ENCODE results near the gene ABHD15.
A peak's percentile ranks its signal among the peaks of the same experiment; 100 is the strongest.

ABHD15 gene

DNA sequence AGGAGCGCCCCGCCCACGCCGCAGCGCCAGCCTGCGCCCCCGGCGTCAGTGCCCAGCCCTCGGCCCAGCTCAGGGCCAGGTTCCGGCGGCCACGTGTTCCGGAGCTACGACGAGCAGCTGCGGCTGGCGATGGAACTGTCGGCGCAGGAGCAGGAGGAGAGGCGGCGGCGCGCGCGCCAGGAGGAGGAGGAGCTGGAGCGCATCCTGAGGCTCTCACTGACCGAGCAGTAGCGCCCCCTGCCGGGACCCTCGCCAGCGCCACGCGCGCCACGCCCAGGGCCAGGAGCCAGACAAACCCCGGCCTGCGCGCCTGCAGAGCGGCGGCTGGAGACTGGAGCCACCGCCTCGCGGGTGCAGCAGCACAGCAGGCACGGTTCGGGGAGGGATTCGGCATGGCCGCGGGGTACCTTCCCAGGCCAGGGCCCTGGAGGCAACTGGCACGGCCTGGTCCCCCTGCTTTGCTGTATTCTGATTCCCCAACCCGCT is 46.6 kb upstream of the ABHD15 start:
- TF ChIP-seq, protein P1, sequence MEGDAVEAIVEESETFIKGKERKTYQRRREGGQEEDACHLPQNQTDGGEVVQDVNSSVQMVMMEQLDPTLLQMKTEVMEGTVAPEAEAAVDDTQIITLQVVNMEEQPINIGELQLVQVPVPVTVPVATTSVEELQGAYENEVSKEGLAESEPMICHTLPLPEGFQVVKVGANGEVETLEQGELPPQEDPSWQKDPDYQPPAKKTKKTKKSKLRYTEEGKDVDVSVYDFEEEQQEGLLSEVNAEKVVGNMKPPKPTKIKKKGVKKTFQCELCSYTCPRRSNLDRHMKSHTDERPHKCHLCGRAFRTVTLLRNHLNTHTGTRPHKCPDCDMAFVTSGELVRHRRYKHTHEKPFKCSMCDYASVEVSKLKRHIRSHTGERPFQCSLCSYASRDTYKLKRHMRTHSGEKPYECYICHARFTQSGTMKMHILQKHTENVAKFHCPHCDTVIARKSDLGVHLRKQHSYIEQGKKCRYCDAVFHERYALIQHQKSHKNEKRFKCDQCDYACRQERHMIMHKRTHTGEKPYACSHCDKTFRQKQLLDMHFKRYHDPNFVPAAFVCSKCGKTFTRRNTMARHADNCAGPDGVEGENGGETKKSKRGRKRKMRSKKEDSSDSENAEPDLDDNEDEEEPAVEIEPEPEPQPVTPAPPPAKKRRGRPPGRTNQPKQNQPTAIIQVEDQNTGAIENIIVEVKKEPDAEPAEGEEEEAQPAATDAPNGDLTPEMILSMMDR (IDR thresholded peaks at IDR 0.05; ENCODE audit: control extremely low read depth, extremely low read depth, low read depth, missing control alignments), result peak; percentile 93
- peak; percentile 85 for DNase-seq (ENCODE audit: extremely low spot score)
- ChIA-PET CTCF (interaction anchor here (0.6 to 6.1 kb wide), 17 partner anchors 9 to 243 kb away, joined by 3 to 172 read pairs (median 4); partner anchors contain the start of genes ABHD15, ANKRD13B and GIT1), POLR2A (interaction anchor here (0.6 kb wide), 2 partner anchors 260 to 339 kb away, joined by 3 to 10 read pairs; no protein-coding TSS in a partner anchor)

DNA sequence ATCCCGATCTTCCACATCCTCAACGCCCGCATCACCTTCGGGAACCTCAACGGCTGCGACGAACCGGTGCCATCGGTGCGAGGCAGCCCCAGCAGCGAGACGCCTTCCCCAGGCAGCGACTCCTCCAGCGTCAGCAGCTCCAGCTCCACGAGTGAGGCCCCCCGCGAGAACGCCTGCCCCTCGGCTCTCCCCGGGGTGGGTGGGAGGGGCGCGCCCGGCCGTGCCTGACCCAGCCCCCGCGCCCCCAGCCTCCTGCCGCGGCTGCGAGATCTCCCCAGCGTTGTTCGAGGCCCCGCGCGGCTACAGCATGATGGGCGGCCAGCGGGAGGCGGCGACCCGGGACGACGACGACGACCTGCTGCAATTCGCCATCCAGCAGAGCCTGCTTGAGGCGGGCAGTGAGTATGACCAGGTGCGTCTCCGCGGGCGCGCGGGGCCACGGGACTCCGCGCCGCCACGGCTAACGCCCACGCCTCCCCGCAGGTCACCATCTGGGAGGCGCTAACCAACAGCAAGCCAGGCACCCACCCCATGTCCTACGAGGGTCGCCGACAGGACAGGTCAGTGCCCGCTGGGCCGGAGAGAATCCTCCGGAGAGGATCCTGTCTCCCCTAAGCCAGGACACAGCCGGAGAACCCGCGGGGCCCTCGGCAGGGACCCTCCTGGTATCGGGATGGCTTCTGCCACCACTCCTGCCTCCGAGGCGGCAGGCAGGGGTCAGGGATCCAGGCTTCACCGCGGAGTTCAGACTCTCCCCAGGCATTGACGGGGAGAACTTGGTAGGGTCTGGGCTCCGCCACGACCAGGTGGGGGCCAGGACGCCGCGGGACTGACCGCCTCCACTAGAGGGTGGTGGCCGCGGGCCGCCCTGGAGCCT is 45.8 kb upstream of the ABHD15 start:
- ChIA-PET POLR2A (no interaction called here), CTCF (interaction anchor here (0.6 to 6.1 kb wide), 20 partner anchors 9 to 319 kb away, joined by 3 to 172 read pairs (median 4); partner anchors contain the start of genes ABHD15, ANKRD13B and GIT1)
- no peak for DNase-seq (ENCODE audit: extremely low spot score)
- TF ChIP-seq, protein P1 (IDR thresholded peaks at IDR 0.05; ENCODE audit: control extremely low read depth, extremely low read depth, low read depth, missing control alignments), result no peak

DNA sequence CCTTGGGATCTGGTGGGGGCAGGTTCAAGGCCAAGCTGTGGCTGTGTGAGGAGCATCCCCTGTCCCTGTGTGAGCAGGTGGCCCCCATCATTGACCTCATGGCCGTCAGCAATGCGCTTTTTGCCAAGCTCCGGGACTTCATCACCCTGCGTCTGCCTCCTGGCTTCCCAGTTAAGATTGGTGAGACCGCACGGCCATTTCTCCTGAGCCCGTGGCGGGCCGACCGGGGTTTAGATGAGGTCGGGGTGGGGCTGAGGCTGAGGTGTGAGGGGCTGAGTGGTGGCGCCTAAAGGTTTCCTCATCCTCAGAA is 45.2 kb upstream of the ABHD15 start:
- CTCF ChIA-PET, result interaction anchor here (1.1 to 3.2 kb wide), 4 partner anchors 19 to 319 kb away, joined by 3 to 48 read pairs (median 6); partner anchors contain the start of gene ANKRD13B
- POLR2A ChIA-PET, result no interaction called here
- no peak for DNase-seq (ENCODE audit: extremely low spot score)
- TF ChIP-seq, protein P1 (IDR thresholded peaks at IDR 0.05; ENCODE audit: control extremely low read depth, extremely low read depth, low read depth, missing control alignments), result no peak

DNA sequence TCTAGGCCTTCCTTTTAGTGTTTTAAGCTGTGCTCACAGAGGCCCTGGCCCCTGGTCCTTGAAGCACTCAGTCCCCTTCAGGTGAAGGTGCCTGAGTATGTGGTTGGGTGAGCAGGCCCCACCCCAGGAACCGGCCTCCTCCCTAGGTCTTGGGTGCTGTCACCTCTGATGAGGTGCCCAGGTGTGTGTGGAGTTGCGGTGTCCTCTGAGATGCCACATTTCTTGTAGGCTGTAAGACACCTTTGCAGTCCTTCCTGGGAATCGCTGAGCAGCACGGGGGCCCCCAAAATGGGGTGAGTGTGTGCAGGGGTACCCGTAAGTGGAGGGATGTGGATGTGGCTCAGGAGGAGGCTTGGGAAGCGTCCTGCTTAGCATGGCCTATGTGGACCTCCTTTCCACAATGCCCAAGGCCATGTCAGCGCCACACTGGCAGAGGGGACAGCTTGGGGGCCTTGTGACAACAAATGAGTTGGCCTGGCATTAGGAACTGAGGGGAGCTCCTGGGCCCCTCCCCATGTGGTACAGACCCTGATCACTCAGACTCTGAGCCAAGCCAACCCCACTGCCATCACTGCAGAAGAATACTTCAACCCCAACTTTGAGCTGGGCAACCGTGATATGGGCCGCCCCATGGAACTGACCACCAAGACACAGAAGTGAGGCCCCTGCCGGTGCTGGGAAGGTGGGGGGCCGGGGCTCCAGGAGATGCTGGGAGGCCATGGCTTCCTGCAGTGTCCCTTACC is 44.7 kb upstream of the ABHD15 start:
- TF ChIP-seq, protein P1 (IDR thresholded peaks at IDR 0.05; ENCODE audit: control extremely low read depth, extremely low read depth, low read depth, missing control alignments), result no peak
- ChIA-PET CTCF (interaction anchor here (1.0 to 3.2 kb wide), 5 partner anchors 19 to 320 kb away, joined by 3 to 48 read pairs (median 5); partner anchors contain the start of gene ANKRD13B), POLR2A (no interaction called here)
- no peak for DNase-seq (ENCODE audit: extremely low spot score)

DNA sequence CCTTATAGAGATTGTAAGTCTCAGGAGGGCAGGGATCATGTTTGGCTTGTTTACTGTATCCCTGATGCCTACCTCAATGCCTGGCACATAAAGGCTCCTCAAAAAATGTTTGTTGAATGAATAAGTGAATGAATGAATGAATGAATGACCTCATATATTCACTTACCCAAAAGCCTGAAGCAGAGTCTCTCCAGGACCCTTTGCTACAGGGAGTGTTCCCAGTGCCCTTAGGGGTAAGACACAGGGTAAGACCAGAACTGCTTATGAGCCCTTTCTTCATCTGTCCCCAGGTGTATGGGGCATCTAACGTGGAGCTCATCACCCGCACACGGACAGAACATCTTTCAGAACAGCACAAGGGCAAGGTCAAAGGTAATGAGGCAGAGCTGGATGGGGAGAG is 43.6 kb upstream of the ABHD15 start:
- ChIA-PET CTCF (interaction anchor here (1.0 to 4.0 kb wide), 3 partner anchors 7 to 169 kb away, joined by 3 to 30 read pairs (median 6); no protein-coding TSS in a partner anchor), POLR2A (interaction anchor here (0.6 kb wide), 1 partner anchor 884 kb away, joined by 11 read pairs; no protein-coding TSS in a partner anchor)
- TF ChIP-seq, protein P1 (IDR thresholded peaks at IDR 0.05; ENCODE audit: control extremely low read depth, extremely low read depth, low read depth, missing control alignments), result no peak

DNA sequence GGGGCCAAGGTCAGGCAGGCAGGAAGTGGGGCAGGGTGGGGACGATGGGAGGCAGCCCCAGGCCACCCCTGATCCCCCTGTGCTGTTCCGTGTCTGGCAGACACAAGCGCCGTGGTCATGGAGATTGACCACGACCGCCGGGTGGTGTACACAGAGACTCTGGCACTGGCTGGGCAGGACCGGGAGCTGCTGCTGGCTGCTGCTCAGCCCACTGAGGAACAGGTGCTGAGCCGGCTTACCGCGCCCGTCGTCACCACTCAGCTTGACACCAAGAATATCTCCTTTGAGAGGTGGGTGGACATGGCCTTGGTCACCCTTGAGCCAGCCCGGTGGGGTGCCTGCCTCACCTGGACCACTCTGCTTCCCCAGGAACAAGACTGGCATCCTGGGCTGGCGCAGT is 42.1 kb upstream of the ABHD15 start:
- POLR2A ChIA-PET, result no interaction called here
- CTCF ChIA-PET, result interaction anchor here (2.3 to 4.0 kb wide), 3 partner anchors 9 to 23 kb away, joined by 6 to 30 read pairs (median 13); no protein-coding TSS in a partner anchor
- TF ChIP-seq, protein P1 (IDR thresholded peaks at IDR 0.05; ENCODE audit: control extremely low read depth, extremely low read depth, low read depth, missing control alignments), result no peak
- no peak for DNase-seq (ENCODE audit: extremely low spot score)

More for the DNA sequence above, 43.6 kb upstream of the ABHD15 start:
- DNase-seq (ENCODE audit: extremely low spot score), result no peak

All from GM10248 (cell line).